ENCODE measurements around the gene SH3RF1.
A peak's percentile ranks its signal among the peaks of the same experiment; 100 is the strongest.
"Not testable (repeated sequence)": the region's sequence is repeated elsewhere in the genome, so short reads cannot be mapped to it uniquely, and the experiment has no call there.

Gene SH3RF1

DNA sequence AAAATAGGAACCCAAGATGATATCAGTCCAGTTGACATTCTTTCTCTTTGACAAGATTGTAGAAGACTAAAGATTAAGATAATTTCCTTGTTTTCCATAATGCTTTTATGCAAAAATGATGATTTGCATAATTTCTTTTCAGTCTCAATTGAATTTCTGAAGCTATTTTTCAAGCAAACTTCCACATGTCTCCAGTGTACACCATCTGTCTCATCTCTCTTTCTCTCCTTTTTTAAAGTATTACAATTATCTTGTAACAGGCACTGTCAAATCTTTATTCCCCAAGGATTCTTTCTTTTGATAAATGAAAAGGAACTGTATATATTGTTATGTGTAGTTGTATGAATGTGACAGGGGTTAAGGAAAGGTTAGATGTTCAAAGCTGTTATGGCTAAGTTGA is 7.9 kb upstream of the SH3RF1 start:
- in situ Hi-C loops (cut with HindIII; ENCODE audit: low sequenced_read_pairs), result no loop called here
- TF ChIP-seq, protein P1, sequence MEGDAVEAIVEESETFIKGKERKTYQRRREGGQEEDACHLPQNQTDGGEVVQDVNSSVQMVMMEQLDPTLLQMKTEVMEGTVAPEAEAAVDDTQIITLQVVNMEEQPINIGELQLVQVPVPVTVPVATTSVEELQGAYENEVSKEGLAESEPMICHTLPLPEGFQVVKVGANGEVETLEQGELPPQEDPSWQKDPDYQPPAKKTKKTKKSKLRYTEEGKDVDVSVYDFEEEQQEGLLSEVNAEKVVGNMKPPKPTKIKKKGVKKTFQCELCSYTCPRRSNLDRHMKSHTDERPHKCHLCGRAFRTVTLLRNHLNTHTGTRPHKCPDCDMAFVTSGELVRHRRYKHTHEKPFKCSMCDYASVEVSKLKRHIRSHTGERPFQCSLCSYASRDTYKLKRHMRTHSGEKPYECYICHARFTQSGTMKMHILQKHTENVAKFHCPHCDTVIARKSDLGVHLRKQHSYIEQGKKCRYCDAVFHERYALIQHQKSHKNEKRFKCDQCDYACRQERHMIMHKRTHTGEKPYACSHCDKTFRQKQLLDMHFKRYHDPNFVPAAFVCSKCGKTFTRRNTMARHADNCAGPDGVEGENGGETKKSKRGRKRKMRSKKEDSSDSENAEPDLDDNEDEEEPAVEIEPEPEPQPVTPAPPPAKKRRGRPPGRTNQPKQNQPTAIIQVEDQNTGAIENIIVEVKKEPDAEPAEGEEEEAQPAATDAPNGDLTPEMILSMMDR (IDR thresholded peaks at IDR 0.05; ENCODE audit: low read depth, low read length, missing control alignments), result no peak
- H3K4me3 ChIP-seq (ENCODE audit: low read depth, low read length), result no peak overlapping the region

DNA sequence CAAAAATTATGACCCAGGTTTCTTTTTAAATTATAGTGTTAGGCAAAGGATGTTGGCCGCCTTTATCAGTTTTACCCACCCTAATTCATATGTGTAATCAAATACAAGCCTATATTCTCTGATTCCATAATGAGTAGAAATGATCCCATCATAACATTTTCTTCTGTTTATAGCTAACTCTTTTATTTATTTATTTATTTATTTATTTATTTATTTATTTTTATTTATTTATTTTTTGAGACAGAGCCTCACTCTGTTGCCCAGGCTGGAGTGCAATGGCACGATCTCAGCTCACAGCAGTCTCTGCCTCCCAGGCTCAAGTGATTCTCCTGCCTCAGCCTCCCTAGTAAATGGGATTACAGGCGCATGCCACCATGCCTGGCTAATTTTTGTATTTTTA is 7.1 kb upstream of the SH3RF1 start:
- DNase-seq (ENCODE audit: low read depth); in situ Hi-C loops (cut with HindIII; ENCODE audit: low sequenced_read_pairs); H3K4me3 ChIP-seq (ENCODE audit: low read depth, low read length): not testable (repeated sequence)

More for the DNA sequence above, 7.9 kb upstream of the SH3RF1 start:
- no peak for DNase-seq (ENCODE audit: low read depth)

DNA sequence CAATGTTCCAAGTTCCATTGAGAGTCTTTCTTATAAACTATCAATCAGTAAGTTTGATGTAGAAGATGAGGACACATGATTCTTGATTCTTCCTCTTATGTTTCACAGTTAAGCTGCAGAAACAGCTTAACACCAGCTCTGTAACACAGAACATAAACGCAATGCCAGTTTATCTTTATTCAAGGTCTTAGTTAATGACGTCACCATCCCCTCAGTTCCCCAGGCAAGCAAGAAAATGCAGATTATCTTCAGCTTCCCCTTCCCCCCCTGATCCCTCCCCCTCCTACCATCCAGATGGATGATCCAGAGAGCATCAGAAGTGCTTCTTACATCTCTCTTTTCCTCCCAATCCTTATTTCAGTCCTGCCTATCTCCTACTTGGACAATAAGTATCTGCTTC is 4.4 kb upstream of the SH3RF1 start:
- no peak for DNase-seq (ENCODE audit: low read depth)
- in situ Hi-C loops (cut with HindIII; ENCODE audit: low sequenced_read_pairs), result no loop called here
- H3K4me3 ChIP-seq (ENCODE audit: low read depth, low read length), result no peak overlapping the region
- TF ChIP-seq, protein P1 (IDR thresholded peaks at IDR 0.05; ENCODE audit: low read depth, low read length, missing control alignments), result no peak

DNA sequence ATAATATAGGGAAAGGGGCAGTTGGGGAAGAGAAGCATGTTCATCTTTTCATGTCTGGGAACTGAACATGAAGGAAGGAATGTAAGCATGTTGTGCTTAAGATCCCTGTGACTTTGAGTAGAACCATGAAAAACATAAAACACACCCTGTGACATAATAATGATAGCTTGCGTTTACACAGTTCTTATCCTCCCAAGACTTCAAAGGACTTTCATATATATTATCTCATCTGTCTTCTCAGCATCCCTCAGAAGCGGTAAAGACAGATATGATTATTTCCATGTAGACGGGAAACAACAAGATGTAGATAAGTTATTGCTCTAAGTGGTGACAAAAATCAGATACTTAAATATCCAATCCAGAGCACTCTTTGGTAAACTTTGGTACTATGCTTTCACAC is 3.3 kb upstream of the SH3RF1 start:
- H3K4me3 ChIP-seq (ENCODE audit: low read depth, low read length), result no peak overlapping the region
- DNase-seq (ENCODE audit: low read depth), result no peak
- in situ Hi-C loops (cut with HindIII; ENCODE audit: low sequenced_read_pairs), result no loop called here
- TF ChIP-seq, protein P1 (IDR thresholded peaks at IDR 0.05; ENCODE audit: low read depth, low read length, missing control alignments), result no peak

DNA sequence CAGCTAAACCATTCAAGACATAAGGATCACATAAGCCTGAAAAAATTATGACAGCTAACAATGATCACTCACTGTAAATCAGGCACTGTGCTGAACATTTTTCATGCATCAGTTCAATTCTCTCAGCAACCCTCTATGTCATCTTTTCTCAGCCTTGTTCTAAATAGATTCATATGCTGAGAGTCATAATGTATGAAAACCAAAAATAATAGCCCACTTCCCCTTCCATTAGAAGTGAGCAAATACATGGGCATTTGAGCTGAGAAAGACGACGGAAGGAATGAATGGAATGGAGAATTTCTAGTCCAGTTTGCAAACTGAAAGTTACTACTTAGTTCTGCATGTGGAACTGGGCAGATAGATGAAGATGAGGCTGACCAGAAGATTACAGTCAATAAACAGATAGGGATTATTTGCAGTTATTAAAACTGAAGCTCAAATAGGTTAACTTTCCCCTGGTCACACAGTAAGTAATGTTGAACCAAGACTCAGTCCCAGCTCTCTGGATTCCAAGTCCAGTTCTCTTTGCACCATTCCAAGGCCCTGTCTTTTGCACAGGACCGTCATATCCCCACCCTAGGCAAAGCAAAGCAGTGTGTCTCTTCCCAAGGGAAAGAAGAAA is 1.6 kb upstream of the SH3RF1 start:
- no peak overlapping the region for H3K4me3 ChIP-seq (ENCODE audit: low read depth, low read length)
- in situ Hi-C loops (cut with HindIII; ENCODE audit: low sequenced_read_pairs), result no loop called here
- TF ChIP-seq, protein P1 (IDR thresholded peaks at IDR 0.05; ENCODE audit: low read depth, low read length, missing control alignments), result no peak
- no peak for DNase-seq (ENCODE audit: low read depth)

DNA sequence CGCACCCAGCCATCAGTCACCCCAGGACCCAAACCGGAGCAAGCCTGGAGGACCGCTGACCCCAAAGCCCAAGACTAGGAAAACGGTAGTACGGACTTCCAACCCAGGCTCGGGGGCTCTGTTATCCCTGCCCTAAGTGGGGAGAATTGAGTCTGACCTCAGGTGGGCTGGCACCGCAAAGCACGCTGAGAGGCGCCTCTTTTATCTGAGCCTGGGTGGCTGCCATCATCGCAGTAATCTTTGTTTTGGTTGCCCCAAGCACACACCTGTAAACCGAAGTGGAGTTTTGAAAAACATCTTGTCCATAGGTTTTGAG is 894 bp upstream of the SH3RF1 start:
- DNase-seq (ENCODE audit: low read depth), result no peak
- peak overlapping the region; percentile 95 for H3K4me3 ChIP-seq (ENCODE audit: low read depth, low read length)
- in situ Hi-C loops (cut with HindIII; ENCODE audit: low sequenced_read_pairs), result no loop called here
- TF ChIP-seq, protein P1 (IDR thresholded peaks at IDR 0.05; ENCODE audit: low read depth, low read length, missing control alignments), result no peak

DNA sequence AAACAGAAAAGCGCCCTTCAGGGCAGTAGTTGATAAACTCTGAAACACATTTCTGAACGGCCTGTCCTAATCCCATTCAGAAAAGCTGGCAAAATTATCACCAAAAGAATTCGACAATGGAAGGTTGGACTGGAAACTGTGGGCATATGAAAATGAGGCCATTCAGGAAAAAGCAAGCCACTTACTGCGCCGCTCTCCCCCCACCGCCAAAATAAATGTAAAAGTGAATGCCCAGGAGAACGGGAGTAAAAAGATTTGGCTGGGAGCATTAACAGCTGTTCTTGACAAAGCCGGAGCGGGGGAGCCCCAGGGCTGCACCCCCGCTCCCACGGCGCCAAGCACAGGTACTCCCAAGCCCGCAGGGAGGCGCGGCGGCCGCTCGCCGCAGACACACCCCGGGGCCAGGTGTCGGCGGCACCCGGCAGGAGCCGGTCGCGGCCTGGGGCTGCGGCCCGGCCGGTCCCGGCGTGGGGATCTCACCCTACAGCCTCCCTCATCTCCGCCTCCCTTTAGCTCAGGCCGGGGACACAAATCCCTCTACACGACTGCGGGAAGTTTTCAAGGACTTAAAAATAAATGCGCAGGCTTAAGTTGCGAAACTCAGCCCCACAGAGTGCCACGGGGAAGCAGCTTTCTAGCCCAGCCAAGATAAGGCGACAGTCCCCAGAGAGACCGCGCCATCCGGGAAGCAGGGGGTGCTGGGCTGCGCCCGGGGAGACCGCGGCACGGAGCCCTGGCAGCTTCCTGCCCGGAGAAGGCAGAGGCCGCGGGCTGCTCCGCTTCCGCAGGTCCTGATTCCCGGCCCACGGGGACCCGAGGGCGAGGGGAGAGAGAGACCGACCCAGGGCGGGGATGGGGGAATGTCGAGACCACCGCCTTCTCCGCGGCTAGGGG is 593 bp downstream of the SH3RF1 start:
- TF ChIP-seq, protein P1 (IDR thresholded peaks at IDR 0.05; ENCODE audit: low read depth, low read length, missing control alignments), result peak; percentile 13
- peak overlapping the region; percentile 95 for H3K4me3 ChIP-seq (ENCODE audit: low read depth, low read length)
- no peak for DNase-seq (ENCODE audit: low read depth)
- in situ Hi-C loops (cut with HindIII; ENCODE audit: low sequenced_read_pairs), result no loop called here
